A673 (cell line): ENCODE data around the gene PTGFRN. TPM values are rescaled to one million over a fixed set of nuclear protein-coding genes. Genes with fewer than 3 reads are reported as not detected.
A peak's percentile ranks its signal among the peaks of the same experiment; 100 is the strongest.

ENCODE experiments used
- BruUV-seq: library from RNA; stranded (reverse); fragments of 400-500 nt; replicated peaks from 2 replicates; lab custom pipeline; 2021; lab: Mats Ljungman, UMichigan
- CTCF ChIA-PET: fragments of 300-600 bp; sonication (Branson Sonifier 250); formaldehyde crosslinking; loops from one replicate; lab custom pipeline; 2022; ENCODE audit warnings: antibody characterized with exemption; lab: Charles Lee
- POLR2A ChIA-PET: fragments of 300-600 bp; sonication (Branson Sonifier 250); formaldehyde crosslinking; loops from one replicate; lab custom pipeline; 2022; ENCODE audit warnings: antibody characterized with exemption; ENCODE audit not compliant: low non-redundant PET; lab: Charles Lee
- DNase-seq: peaks from one replicate; pipeline ENCODE4 v3.0.0-alpha.2; 2015; ENCODE audit warnings: low spot score
- H3K27ac ChIP-seq: fragments of 200-600 bp; sonication (generic); 2 replicates; pipeline ENCODE4 v1.5.1; 2016; ENCODE audit warnings: mixed run types, low read depth, mild to moderate bottlenecking, mixed read lengths, antibody characterized with exemption, low read length; ENCODE audit not compliant: poor library complexity, severe bottlenecking
- H3K27me3 ChIP-seq: fragments of 200-600 bp; sonication (generic); replicated peaks from 2 replicates; pipeline ENCODE4 v1.6.1; 2017; ENCODE audit warnings: mixed run types, low read depth, mild to moderate bottlenecking, mixed read lengths, antibody characterized with exemption, low read length; ENCODE audit not compliant: insufficient read depth, poor library complexity
- H3K36me3 ChIP-seq: fragments of 200-600 bp; sonication (generic); 2 replicates; pipeline ENCODE4 v1.6.1; 2016; ENCODE audit warnings: mixed run types, mild to moderate bottlenecking, mixed read lengths, antibody characterized with exemption, low read length; ENCODE audit not compliant: insufficient read depth, poor library complexity, severe bottlenecking
- H3K4me1 ChIP-seq: fragments of 200-600 bp; sonication (generic); 2 replicates; pipeline ENCODE4 v1.6.1; 2017; ENCODE audit warnings: mixed run types, mild to moderate bottlenecking, mixed read lengths, antibody characterized with exemption, low read length; ENCODE audit not compliant: insufficient read depth, poor library complexity, severe bottlenecking
- H3K4me3 ChIP-seq: fragments of 200-600 bp; sonication (generic); 2 replicates; pipeline ENCODE4 v1.5.1; 2016; ENCODE audit warnings: low read depth, mixed run types, mild to moderate bottlenecking, mixed read lengths, low read length; ENCODE audit not compliant: poor library complexity, severe bottlenecking
- H3K9me3 ChIP-seq: fragments of 200-600 bp; sonication (generic); 2 replicates; pipeline ENCODE4 v1.6.1; 2016; ENCODE audit warnings: mixed run types, low read depth, mild to moderate bottlenecking, mixed read lengths, antibody characterized with exemption, low read length; ENCODE audit not compliant: poor library complexity, severe bottlenecking
- CTCF ChIP-seq: fragments of 300-800, 200-600 bp; sonication (generic); conservative IDR thresholded peaks from 2 replicates; pipeline ENCODE4 v1.5.1; 2017; ENCODE audit warnings: low read depth, mild to moderate bottlenecking, antibody characterized with exemption, low read length, moderate library complexity, mixed read lengths
- EZH2 ChIP-seq: fragments of 200-600 bp; sonication (generic); IDR thresholded peaks from 2 replicates; pipeline ENCODE4 v1.6.1; 2017; ENCODE audit warnings: borderline replicate concordance, low read depth, mild to moderate bottlenecking, mixed read lengths, antibody characterized with exemption, low read length; ENCODE audit not compliant: poor library complexity, severe bottlenecking
- intact Hi-C: fragments of 100-400 bp; cut with micrococcal nuclease; formaldehyde crosslinking; loops from one replicate; pipeline ENCODE4 v1.10.0; 2022; ENCODE audit not compliant: unreplicated experiment
- total RNA-seq: library from RNA; stranded (reverse); gene quantifications from 2 replicates; pipeline ENCODE4 v1.2.3, GENCODE V29; 2021

Gene PTGFRN
- total RNA-seq, 1 experiment from 2014 or later = 29.5 TPM

GRCh38 chr1:116878804-116879477 is 30.8 kb upstream of the PTGFRN start:
- TF ChIP-seq EZH2 (no peak), CTCF (no peak)
- ChIA-PET CTCF (no interaction called here), POLR2A (no interaction called here)
- BruUV-seq = no TSS peak
- peak overlapping the region; percentile 32 for H3K4me3 ChIP-seq
- H3K4me1 ChIP-seq = peaks cover 28% of the 10 kb centered on the region
- H3K36me3 ChIP-seq = no peaks in the 10 kb centered on the region
- H3K27ac ChIP-seq = peak overlapping the region; percentile 45
- no peaks in the 10 kb centered on the region for H3K27me3 ChIP-seq
- peak; percentile 74 for DNase-seq
- no peaks in the 10 kb centered on the region for H3K9me3 ChIP-seq
- intact Hi-C loops = loop anchor here (10.0 kb wide), 1 partner anchor 166 kb away; no protein-coding TSS in a partner anchor

- Histone ChIP-seq H3K4me1 (peaks cover 28% of the 10 kb centered on the region), H3K27me3 (no peaks in the 10 kb centered on the region), H3K9me3 (no peaks in the 10 kb centered on the region), H3K4me3 (no peak overlapping the region), H3K27ac (peak overlapping the region; percentile 0), H3K36me3 (no peaks in the 10 kb centered on the region)
- no peak for DNase-seq
- no peak for TF ChIP-seq CTCF
- no peak for TF ChIP-seq EZH2
- BruUV-seq = no TSS peak
- intact Hi-C loops = loop anchor here (10.0 kb wide), 1 partner anchor 165 kb away; no protein-coding TSS in a partner anchor
- ChIA-PET CTCF (no interaction called here), POLR2A (no interaction called here)
Observed at GRCh38 chr1:116879478-116880133, 30.1 kb upstream of the PTGFRN start.

GRCh38 chr1:116880917-116881316 is 28.8 kb upstream of the PTGFRN start:
- Histone ChIP-seq H3K27ac (no peak overlapping the region), H3K9me3 (no peaks in the 10 kb centered on the region), H3K36me3 (no peaks in the 10 kb centered on the region), H3K4me3 (no peak overlapping the region), H3K27me3 (no peaks in the 10 kb centered on the region), H3K4me1 (peaks cover 28% of the 10 kb centered on the region)
- DNase-seq = no peak
- TF ChIP-seq CTCF = no peak
- no peak for TF ChIP-seq EZH2
- POLR2A ChIA-PET = no interaction called here
- CTCF ChIA-PET = no interaction called here
- BruUV-seq = no TSS peak
- intact Hi-C loops = no loop called here
